HG03558 (cell line): Measurements from ENCODE around the gene ARHGAP4.

Source experiments
- ATAC-seq: cut with Tn5 transposase; IDR thresholded peaks from one replicate; pipeline ENCODE4 v1.9.1; 2021; ENCODE audit warnings: moderate number of reproducible peaks; ENCODE audit not compliant: unreplicated experiment; ENCODE audit errors: extremely low read depth

ARHGAP4 gene

DNA sequence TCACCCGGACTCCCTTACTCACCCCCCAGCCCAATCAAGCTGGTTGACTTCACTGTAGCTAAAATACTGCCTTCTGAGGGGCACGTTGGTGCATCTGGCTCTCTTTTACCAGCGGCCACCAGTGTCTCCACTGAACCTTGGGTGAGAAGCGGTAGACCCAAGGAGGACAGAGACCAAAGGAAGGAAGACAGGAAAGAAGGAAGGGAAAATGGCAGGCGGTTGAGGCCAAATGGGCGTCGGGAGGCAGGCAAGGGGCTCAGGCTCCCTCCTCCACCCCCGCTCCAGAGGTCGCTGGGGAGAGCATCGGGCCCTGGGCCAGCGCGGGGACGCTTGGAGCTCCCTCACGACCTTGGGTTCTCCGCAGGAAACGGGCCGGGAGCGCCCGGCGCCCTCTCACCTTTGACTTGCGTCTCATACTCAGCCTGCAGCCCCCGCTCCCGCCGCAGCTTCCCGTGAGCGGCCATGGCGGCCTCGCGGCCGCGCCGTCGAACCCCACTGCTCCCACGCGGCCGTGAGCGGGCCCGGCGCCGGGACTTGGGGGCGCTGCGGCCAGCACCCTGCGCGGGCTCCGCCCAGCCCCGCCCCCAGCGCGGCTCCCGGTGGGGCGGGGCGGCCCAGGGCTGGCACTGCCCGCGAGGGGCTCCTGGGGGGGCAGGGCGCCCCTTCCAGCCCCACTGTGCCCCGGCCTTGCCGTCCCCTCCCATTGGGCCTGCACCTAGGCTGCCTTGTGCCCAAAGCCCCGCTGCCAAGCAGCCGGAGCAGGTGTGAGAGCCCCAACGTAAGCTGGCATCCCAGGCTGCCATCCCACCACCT is at the start of gene ARHGAP4:
ARHGAP4 (minus strand) TSS at position 526 of the 813 bp plus-strand sequence; CDS start at position 464, 62 bp downstream.
- no peak for ATAC-seq

DNA sequence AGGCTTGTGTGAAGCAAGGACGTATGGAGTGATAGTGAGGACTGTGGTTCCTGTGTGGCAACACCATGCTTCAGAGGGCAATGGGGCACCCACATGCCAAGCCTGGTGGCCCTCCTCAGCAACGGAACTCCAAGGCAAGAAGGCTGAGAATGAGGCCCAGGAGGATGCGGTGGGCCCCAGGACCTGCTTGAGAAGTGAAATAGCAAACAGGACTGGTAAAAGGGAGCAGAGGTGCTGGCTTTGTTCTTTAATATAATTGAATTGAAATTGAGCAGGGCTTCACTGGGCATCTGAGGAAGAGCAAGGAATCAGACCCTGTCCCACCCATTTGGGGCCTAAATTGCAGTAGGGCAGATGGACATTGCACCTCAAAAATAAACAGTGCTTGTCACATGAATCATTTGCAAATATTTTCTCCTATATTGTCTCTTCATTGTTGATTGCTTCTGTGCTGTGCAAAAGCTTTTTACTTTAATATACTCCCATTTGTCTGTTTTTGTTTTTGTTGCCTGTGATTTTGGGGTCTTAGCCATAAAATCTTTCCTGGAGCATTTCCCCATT is 48.7 kb upstream of the ARHGAP4 start:
- no peak for ATAC-seq

- ATAC-seq, result no peak
Observed at GRCh38 chrX:153974003-153974725, 48.1 kb upstream of the ARHGAP4 start.

DNA sequence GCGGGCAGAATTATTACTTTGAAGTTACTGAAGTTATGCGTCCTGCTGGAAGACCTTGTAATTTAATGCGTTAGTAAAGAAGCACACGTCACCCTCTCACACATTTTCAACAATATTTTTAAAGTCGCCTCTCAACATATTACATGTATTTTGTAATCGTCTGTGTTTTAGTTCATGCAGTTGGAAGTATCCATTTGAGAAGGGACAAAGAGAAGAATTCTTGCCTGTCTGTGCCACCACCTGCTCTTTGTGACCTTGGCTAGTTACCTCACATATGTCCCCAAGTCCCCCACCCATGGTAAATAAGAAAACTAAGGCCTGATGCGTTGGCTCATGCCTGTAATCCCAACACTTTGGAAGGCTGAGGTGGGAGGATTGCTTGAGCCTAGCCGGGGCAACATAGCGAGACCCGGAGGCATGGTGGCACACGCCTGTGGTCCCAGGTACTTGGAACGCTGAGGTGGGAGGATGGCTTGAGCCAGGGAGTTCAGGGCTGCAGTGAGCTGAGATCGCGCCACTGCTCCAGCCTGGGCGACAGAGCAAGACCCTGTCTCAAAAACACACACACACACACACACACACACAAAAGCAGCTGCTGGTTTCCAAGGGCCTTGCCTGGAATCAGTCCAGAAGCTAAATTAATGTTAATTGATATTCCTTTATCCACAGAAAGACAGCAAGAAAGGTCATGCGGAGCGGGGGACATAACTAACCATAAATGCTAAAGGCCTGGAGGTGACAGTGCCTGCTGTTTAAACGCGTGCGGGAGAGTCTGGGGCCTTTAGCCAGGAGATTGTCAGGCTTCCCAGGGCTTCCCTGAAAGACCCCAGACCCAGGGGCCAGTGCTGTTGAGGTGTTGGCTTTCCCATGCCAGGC is 47.3 kb upstream of the ARHGAP4 start:
- ATAC-seq, result no peak

GRCh38 chrX:153972368-153973126 is 46.5 kb upstream of the ARHGAP4 start, which contains the start of gene TMEM187:
Gene TMEM187, plus strand, starts transcription at chrX:153972754. Its CDS starts 9,309 bp downstream, at chrX:153982063.
- peak; percentile 34 for ATAC-seq

GRCh38 chrX:153971450-153972367 is 45.6 kb upstream of the ARHGAP4 start, which contains the start of gene HCFC1:
Gene HCFC1, minus strand, starts transcription at chrX:153971818. Its CDS starts 978 bp downstream, at chrX:153970840.
- ATAC-seq, result peak; percentile 14

GRCh38 chrX:153971124-153971449 is 45.0 kb upstream of the ARHGAP4 start:
- no peak for ATAC-seq

DNA sequence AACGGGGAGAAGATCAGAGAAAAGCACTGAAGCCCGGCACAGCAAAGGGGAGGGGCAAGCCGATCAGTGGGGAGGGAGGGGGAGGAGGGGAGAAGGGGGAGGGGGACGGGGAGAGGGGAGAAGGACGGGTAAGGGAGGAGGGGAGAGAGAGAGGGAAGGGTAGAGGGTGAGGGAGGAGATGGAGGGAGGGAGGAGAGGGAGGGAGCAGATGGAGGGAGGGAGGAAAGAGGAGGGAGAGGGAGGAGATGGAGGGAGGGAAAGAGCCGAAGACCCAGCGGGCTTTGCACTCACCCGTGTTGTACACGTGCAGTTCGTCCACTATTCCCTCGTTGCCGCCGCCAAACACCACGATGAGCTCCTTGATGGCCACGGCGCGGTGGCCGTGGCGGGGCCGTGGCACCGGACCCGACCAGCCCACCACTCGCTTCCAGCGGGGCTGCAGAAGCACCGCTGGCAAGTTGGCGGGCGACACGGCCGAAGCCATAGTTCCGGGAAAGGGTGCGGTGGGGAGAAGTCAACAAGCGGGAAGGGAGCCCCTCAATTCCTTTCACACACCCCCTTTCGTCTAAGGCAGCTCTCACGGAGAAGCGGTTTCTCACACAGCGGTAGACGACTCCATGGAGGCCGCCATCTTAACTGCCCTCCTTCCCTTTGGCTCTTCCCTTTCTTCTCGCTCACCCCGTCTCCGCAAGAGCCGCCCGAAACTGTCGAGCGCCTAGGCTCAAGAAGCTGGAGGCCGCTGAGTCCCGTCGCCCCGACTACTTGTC is 44.5 kb upstream of the ARHGAP4 start:
- no peak for ATAC-seq

DNA sequence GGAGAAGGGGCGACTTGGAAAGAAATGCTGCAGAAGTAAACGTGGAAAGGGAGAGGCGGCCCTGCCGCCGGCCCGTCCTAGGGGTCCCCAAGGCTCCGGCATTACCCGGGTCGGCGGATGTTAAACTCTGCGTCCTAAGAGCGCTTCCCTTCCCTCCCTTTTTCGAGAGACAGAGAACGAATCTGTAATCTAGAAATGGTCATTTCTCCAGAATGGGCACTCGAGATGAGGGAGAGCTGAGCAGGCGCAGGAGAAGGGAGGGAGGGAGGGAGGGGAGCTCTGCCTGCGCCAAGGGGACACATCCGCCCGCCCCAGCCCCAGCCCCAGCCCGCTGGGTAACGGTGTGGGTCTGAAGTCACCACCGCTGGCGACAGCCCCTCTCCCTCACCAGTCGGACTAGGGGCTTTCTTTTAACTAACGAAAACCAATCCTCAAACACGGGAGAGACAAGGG is 43.9 kb upstream of the ARHGAP4 start:
- no peak for ATAC-seq

GRCh38 chrX:153969125-153969903 is 43.2 kb upstream of the ARHGAP4 start:
- no peak for ATAC-seq

DNA sequence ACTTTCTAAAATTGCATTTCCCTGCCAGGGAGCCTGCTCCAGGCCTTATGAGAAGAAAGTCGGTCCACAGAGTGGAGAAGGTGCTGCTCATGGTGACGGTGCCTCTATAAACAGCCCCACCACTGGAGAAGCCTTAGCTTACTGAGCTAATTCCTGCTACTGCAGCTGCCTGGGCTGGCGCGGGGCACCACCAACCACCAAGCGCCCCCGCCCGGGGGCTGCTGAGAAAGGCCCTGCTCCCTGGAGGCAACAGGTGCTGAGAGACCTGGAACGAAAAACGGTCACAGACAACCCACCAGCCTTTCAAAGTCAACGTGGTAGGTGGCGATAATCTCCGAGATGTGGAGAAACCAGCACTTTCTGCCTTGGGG is 42.7 kb upstream of the ARHGAP4 start:
- ATAC-seq, result no peak

DNA sequence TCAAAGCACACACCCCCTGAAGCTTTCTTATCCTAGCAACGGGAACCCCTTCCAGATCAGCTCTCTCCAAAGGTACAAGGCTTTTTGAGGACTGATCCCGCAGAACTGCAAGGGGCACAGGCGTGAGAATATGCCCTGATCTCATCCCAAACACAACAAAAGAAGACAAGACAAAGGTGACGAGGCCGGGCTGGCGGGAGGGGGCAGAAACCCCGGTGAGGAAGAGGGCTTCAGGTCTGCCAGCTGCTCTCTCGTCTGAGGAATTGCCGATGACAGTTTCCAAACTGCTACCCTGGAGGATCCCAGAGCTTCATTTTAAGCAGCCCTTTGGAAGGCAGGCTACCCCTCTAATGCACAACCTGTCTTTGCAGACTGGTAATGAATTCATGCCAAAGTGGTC is 42.2 kb upstream of the ARHGAP4 start:
- no peak for ATAC-seq

DNA sequence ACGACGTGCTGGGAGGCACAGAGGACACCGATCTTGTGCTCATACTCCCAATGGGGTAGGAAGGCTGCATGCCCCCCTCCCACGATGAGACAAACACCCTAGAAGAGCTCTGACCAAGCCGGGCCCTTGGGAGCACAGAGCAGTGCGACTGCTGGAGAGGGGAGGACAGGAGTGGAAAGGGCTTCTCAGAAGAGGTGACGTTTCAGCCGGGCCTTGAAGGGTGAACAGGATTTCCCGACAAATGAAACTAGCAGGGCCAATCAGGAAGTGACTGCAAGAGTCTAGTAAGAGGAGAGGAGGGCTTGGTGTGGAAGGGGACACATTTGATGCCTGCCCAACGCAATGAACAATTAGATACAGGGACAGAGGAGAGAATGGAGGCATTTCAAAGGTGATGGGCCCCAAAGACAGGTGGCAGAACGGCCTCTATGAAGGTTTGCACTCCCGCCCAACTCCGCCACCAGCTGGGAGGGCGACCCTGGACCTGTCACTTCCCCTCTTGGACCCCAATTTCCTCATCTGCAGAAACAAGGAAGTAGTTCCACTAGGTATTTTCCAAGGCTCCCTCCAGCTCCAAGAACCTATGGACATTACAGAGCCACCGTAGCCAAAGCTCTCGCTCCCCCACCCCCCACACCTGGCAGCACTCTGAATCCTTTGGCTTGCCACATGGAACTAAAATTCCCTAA is 41.6 kb upstream of the ARHGAP4 start:
- no peak for ATAC-seq

GRCh38 chrX:153966841-153967535 is 40.9 kb upstream of the ARHGAP4 start:
- ATAC-seq, result no peak

DNA sequence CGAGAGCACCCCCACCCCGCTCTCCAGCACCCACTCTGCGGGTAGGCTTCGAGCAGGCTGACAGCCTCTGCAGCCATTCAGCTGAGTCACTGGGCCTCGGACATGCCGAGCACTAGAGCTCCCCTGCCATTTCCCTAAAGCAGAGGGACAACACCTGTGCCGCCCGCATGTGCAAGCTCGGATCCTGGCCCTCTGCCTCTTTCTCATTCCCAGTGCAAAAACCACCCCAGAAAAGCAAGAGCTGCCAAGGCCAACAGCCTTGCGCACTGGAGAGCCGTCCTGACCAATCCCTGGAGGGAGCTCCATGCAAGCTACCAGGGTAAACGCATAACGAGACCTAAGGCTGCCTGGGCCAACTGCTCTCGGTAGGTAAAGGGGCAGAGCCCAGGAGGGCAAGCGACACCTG is 40.2 kb upstream of the ARHGAP4 start:
- ATAC-seq, result no peak

GRCh38 chrX:153965406-153965805 is 39.3 kb upstream of the ARHGAP4 start:
- no peak for ATAC-seq
